ENCODE measurements around the gene TXNRD2.
A peak's percentile ranks its signal among the peaks of the same experiment; 100 is the strongest.
"Not testable (repeated sequence)": the region's sequence is repeated elsewhere in the genome, so short reads cannot be mapped to it uniquely, and the experiment has no call there.

TXNRD2 gene

DNA sequence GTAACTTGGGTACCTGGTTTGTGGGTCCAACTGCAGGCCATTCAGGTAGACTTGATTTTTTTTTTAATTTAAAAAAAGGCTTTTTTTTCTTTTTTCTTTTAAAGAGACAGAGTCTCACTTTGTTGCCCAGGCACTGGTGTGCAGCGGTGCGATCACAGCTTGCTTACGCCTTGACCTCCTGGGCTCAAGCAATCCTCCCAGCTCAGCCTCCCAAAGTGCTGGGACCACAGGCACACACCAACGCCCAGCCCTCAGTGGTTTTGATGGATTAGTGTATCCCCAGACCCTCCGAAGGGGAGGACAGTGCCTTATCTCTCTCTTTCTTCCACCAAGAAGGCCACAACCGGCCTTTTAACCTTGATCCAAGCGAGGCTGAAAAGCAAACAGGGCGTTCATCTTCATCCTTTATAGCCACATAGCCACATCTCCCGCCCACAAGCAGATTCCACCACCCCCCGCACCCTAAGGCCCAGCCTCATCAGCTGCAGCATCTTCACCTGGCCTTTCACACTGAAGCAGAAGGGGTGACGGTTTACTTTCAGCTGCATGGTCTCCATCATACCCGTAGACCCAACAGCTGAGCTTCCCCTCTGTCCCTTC, 17.6 kb downstream of the TXNRD2 start:
- no peak for DNase-seq (ENCODE audit: low spot score)

DNA sequence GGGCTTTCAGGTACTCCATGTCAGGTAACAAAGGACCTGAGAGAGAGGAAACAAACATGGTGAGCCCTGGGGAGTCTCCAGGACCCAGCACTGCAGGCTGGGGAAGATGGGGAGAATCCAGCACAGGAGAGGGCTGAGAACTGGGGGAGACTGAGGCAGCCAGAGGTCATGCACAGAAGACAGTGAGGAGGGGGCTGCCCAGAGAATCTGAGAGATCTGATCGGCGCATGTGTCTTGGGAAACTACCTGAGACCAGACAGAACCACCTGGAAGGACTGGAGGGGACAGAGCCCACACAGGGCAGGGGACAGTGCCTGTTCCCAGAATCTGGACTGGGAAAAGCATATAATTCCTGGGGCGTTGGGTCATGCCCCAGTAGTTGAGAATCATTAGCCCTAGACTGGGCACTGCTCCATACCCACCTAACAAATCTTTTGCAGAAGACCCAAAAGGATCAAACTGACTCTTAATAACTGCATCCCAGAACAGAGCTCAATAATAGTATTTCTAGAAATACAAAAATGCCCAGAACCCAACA, 20.0 kb downstream of the TXNRD2 start:
- no peak for DNase-seq (ENCODE audit: low spot score)

- no peak for DNase-seq (ENCODE audit: low spot score)
These were observed 21.8 kb downstream of the TXNRD2 start for GRCh38 chr22:19919701-19920363.

DNA sequence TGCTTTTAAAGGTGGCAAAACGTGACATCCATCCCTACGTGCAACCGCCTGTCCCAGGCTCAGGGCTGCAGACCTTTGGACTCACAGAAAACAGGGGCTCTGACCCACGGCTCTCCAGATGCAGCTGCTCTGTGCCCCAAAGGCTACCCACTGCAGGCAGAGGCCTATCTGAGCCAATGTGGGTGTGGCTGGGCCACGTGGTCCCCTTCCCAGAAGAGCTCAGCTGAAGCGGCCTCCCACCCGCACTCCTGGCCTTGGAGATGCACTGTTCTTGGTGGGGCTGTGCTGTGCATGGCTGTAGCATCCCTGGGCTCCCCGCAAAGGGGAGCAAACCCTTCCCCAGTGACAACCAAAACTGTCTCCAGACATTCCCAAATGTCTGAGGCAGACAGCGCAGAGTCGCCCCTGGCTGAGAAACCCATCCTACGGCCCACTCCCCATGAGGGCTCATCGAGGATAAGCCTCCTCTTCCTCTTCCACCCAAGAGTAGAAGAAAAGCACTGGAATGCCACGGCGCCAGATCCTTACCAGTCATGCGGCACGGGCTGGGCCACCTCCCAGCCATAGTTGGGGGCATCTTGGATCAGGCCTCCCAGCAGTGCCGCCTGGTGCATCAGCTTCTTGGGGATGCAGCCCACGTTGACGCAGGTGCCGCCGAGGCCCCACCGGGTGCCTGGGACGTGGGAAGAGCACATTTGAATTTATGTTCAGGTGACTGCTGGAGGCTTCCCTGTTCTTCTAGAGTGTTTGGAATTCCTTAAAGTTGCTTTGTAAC, 23.1 kb downstream of the TXNRD2 start:
- DNase-seq (ENCODE audit: low spot score): no peak

DNA sequence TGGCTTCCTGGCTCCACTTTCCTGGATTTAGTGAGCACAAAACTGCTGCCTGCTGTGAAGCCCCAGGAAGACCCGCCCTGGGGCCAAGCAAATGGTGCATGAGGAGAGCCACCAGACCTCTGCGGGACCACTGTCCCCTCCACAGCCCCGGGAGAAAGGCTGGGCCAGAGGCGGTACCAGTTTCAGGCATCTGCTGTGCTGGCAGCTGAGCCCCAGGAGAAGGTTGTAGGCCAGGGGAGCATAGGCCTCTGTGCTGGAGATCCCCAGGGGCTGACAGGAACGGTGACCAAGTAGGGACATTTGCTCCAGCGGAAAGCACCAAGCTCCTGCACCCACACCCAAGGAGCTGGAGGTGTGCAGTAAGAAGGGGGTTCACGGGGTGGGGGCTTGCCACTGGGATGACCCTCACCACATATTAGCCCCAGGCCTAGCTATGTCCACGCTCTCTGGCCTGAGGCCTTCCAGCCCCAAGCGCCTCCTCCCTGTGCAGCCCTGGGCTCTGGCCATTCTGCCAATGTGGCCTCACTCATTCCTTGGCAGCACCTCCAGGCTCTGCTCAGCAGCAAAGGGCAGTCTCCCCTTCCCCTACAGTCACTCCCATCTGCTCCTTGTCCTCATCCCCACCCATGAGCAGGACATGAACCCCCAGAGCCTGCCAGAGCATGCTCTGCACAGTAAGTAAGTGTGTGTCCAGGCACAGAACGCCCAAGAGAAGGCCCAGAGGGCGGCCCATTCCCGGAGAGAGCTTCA, 24.1 kb downstream of the TXNRD2 start:
- DNase-seq (ENCODE audit: low spot score): no peak

GRCh38 chr22:19916941-19917340, 24.7 kb downstream of the TXNRD2 start:
- DNase-seq (ENCODE audit: low spot score): no peak

DNA sequence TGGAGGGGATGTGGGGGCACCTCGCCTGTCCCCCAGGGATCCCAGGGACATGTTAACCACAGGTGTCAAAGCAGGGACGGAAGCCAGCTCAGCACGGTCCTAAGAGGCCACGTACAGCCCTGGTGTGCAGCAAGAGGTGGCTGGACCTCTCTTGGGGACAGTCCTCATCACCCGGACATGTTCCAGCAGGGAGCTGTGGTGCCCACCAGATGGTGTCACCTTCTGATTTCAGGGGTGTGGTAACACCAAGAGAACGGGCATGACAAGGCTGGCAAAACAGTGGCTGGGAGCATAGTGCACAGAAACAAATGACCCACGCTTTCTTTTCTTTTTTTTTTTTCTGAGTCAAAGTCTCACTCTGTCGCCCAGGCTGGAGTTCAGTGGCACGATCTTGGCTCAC, 25.6 kb downstream of the TXNRD2 start:
- DNase-seq (ENCODE audit: low spot score): no peak

DNA sequence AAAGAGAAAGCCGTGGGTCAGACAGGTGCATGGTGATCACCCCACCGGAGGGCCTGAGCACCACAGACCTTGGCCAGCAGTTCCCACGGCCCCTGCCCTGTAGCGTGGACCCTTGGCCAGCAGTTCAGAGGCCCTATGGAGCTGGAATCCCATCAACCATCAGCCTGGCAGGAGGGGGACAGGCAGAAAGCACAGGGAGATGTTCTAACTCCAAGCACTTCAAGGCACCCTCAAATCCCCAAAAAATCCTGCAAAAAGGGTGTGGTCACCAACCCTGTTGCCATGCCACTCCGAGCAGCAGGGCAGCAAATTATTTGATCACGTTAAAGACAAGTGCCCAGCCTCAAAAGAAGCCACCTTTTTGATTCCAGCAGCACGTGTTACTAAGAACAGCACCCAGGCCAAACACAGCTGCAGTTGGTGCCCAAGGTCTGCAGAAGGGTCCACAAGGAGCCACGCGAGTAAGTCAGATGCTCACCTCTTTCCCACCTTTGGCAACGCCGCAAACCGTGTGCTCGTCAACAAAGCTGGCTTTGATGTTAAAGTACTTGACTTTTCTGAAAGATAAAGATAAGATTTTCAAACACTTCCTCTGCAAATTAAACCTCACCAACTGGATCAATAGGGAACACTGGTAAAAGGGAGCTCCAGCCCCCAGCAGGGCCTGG, 26.2 kb downstream of the TXNRD2 start:
- no peak for DNase-seq (ENCODE audit: low spot score)

DNA sequence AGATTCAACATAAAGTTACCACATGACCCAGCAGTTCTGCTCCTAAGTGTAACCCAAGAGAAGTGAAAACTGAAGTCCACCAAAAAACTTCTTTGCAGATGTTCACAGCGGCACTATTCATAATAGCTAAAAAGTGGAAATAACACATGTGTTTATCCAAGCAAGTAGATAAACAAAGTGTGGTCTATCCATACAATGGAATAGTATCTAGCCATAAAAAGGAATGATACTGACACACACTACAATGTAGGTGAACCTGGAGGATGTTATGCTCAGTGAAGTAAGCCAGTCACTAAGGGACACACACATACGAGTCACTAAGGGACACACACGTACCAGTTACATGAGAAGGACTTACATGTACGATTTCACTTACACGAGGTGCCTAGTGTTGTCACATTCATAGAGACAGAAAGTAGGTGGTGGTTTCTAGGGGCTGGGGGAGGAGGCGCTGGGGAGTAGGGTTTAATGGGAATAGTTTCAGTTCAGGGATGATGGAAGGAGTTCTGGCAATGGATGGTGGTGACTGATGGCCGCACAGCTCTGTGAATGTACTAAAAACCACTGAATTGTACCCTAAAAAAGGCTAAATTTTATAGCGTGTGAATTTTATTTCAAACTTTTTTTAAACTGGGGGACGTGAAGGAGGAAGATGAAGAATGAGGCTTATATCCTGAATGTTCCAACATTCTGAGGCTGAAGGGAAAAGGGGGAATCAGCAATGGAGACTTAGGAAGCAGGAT, 27.2 kb downstream of the TXNRD2 start:
- no peak for DNase-seq (ENCODE audit: low spot score)

DNA sequence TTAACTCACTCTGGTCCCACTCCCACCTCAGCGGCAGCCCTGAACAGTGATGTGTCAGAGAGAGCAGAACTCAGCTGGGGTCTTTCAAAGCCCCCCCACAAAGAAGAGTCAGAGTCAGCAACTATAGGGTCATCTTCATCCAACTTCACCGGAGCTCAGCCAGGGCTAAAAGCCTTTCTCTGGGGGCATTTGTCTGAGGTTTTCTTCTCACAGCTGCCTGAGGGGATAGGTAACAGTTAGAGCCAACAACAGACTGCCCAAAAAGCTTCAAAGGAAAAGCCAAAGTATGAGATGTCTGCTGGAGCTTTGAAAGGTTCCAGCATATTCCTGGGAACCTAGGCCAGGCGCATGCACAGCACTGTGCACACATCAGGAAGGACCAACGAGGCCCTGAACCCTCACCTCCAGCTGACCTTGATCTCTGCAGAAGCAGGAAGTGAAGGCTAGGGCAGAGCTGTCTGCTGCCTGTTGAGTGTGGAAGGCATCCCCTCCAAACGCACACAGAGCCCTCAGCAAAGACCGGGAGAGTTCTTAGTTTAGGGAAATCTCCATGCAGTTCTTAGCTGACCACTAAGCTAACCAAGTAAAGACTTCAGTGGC, 28.2 kb downstream of the TXNRD2 start:
- DNase-seq (ENCODE audit: low spot score): no peak

DNA sequence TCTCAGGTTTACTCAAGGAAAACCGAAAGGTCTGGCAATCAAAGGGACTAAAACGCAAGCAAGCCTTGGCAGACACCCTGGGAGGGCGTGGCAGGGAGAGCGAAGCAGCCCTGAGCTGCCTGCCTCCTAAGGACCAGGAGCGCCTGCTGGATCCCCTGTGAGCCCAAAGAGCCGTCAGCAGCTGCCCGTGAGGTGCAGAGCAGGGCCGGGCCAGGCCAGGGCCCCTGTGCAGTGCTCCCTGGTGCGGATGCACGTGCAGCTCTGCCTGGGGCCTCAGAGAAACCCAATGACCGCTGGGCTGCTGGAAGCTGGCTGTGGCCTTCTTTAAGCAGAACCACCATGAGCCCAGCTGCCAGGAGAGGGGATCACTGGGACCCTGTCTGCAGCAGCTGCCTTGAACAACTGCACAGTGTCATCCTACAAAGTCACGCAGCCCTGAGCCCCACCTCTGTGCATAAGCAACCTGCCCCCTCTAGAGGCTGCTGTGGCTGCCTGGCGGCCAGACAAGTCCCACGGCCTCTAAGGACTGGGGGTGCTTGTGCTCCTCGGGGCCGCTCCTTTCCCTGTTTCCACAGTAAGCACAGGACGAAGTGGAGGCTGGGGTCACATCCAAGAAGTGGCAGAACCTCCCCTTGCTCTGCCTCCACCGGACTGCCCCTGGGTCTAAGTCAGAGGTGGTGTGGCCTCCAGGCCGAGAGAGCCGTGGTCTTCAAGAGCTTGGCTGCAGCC, 29.2 kb downstream of the TXNRD2 start:
- no peak for DNase-seq (ENCODE audit: low spot score)

DNA sequence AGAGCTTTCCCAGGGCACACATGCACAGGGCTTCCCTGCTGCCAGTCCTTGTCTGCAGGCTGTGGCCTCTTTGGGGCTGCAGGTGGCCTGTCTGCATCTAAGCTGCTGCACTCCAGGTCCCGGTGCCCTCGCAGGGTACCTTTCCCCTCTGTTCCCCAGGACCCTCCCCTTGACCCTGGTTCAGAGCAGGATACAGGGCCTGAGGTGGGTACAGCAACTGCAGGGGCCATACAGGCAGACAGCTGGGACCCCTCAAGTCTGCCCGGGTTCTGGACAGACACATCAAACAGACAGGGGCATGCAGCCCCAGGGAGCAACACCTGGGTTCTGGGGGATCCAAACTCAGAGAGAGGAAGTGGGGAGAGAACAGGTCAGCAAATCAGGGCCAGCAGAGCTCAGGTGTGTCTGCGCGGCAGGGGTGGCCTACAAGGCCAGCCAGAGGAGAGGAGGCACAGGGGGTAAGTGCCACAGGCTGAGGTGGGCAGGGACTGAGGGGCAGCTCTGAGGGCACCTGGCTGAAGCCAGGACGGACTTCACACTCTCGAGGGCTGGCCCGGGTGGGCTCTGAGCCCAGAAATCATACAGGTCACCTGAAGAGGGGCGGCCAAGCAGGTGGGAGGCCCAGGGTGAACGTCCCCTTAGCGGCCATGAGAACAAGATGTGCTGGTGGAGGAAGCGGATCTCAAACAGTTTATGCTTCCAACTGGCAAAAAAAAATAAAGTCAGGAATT, 29.9 kb downstream of the TXNRD2 start:
- no peak for DNase-seq (ENCODE audit: low spot score)

DNA sequence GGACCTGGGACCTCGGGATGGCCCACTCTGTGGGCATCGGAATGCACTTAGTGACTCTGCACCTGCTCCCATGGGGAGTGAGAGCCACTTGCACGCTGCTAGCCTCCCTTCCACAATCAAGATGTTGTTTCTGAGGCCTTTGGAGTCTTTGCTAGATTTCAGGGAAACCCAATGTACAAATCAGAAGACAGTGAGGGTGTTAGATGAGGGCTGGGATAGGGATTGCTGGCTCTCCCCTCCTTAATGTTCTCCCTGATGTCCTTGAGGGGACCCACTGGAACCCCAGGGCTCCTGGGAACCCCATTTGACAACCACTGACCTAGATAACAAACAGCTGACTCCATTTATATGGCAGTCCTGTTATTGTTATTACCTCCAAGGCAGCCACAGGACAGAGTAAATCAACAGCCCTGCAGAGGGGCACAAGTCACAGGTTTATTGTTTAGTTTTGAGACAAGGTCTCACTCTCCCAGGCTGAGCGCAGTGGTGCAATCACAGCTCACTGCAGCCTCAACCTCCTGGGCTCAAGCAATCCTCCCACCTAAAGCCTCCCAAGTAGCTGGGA, 31.4 kb downstream of the TXNRD2 start:
- DNase-seq (ENCODE audit: low spot score): no peak

DNA sequence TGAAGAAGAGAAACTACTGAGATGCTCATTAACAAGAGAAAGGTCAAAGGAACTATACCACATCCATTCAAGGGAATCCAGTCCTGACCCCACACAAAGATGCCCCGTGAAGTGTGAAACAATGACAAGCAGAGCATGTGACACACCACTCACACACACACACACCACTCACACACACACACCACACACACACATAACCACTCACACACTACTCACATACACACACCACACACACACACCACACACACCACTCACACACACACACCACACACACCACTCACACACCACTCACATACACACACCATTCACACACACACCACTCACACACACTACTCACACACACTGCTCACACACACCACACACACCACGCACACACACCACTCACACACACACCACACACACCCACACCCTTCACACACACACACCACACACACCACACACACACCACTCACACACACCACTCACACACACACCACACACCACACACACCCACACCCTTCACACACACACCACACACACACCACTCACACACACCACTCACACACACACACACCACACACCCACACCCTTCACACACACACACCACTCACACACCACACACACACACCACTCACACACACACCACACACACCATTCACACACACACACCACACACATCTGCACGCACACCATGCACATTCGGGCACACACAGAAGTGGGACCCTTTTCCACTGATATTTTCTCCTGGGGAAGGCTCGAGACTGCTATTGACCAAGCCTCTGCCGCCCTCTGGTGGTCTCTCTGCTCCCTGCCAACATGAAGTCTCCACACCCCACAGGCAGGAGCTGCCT, 32.1 kb downstream of the TXNRD2 start:
- peak; percentile 89 for DNase-seq (ENCODE audit: low spot score)

DNA sequence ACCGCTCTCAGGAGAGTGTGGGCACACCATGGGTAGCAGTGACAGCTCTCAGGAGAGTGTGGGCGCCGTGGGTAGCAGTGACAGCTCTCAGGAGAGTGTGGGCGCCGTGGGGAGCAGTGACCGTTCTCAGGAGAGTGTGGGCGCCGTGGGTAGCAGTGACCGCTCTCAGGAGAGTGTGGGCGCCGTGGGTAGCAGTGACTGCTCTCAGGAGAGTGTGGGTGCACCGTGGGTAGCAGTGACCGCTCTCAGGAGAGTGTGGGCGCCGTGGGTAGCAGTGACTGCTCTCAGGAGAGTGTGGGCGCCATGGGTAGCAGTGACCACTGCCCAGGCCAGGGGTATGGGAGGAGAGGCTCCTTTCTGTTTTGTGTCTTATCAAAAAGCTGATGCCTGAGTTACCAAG, 33.7 kb downstream of the TXNRD2 start:
- not testable (repeated sequence) for DNase-seq (ENCODE audit: low spot score)

- not testable (repeated sequence) for DNase-seq (ENCODE audit: low spot score)
These were observed 34.8 kb downstream of the TXNRD2 start for GRCh38 chr22:19906864-19907263.

- DNase-seq (ENCODE audit: low spot score): no peak
These were observed 36.0 kb downstream of the TXNRD2 start for GRCh38 chr22:19905347-19906276.
